ENCODE results near the gene LAMTOR3.
"Not testable (repeated sequence)": the region's sequence is repeated elsewhere in the genome, so short reads cannot be mapped to it uniquely, and the experiment has no call there.

The LAMTOR3 gene

DNA sequence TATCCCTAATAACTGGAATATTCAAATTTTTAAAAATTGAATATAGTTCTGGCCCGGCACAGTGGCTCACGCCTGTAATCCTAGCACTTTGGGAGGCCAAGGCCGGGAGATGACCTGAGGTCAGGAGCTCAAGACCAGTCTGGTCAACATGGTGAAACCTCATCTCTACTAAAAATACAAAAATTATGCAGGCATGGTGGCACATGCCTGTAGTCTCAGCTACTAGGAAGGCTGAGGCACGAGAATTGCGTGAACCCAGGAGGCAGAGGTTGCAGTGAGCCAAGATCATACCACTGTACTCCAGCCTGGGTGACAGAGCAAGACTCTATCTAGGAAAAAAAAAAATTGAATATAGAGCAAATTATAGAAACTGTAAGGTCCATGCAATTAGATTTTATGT, 64.2 kb downstream of the LAMTOR3 start:
- not testable (repeated sequence) for DNase-seq (ENCODE audit: low read depth)

DNA sequence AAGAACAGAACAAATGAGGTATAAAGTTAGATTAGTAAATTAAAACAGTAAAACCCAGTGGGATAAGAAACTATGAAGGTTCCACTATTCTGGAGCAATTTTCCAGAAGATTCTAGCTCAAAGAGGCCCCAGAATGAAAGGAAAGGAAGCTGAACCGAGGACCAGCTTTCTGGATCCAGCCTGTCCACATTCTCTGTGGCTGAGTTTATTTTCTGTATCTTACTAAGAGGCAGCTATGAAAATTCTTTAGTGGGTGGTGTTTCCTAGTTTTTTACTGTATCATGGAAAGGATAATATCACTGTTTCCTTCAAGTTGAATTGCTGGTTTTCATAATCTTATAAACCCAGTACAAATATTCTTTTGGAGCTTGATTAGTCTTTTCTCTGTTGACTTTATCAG, 65.8 kb downstream of the LAMTOR3 start:
- no peak for DNase-seq (ENCODE audit: low read depth)

Measured in stimulated activated CD8-positive, alpha-beta memory T cell treated with anti-CD3 and anti-CD28 coated beads, Interleukin-12 subunit alpha, Interleukin-12 subunit beta, amount 100 ng/mL, for 4 hours (primary cell).